GM19240 (cell line): Measurements from ENCODE around the gene TNFSF12.

Source experiments
- DNase-seq: peaks from one replicate; pipeline ENCODE4 v3.0.0; 2011; ENCODE audit warnings: low spot score; ENCODE audit not compliant: insufficient read length

Gene TNFSF12

GRCh38 chr17:7548585-7549400, at the start of gene TNFSF12:
Gene TNFSF12 (plus strand): TSS chr17:7549058. CDS start chr17:7549154, 96 bp downstream.
- no peak for DNase-seq

- no peak for DNase-seq
These were observed 49.7 kb upstream of the TNFSF12 start for GRCh38 chr17:7499161-7499560.

GRCh38 chr17:7501729-7502128, 47.1 kb upstream of the TNFSF12 start:
- no peak for DNase-seq

GRCh38 chr17:7502171-7502847, 46.5 kb upstream of the TNFSF12 start:
- no peak for DNase-seq

- no peak for DNase-seq
These were observed 45.9 kb upstream of the TNFSF12 start for GRCh38 chr17:7502987-7503386.

- no peak for DNase-seq
These were observed 45.3 kb upstream of the TNFSF12 start for GRCh38 chr17:7503521-7503920.

- no peak for DNase-seq
These were observed 40.7 kb upstream of the TNFSF12 start for GRCh38 chr17:7508145-7508544.

- no peak for DNase-seq
These were observed 40.0 kb upstream of the TNFSF12 start for GRCh38 chr17:7508846-7509245.

- no peak for DNase-seq
These were observed 38.9 kb upstream of the TNFSF12 start for GRCh38 chr17:7509937-7510336.

- no peak for DNase-seq
These were observed 37.8 kb upstream of the TNFSF12 start for GRCh38 chr17:7511108-7511507.

GRCh38 chr17:7512105-7512504, 36.8 kb upstream of the TNFSF12 start:
- no peak for DNase-seq

- no peak for DNase-seq
These were observed 35.9 kb upstream of the TNFSF12 start for GRCh38 chr17:7512824-7513540.

GRCh38 chr17:7513850-7514419, 34.9 kb upstream of the TNFSF12 start:
- no peak for DNase-seq

GRCh38 chr17:7515911-7516610, 32.8 kb upstream of the TNFSF12 start:
- no peak for DNase-seq

GRCh38 chr17:7523033-7523432, 25.8 kb upstream of the TNFSF12 start:
- DNase-seq = no peak

GRCh38 chr17:7528842-7529241, 20.0 kb upstream of the TNFSF12 start:
- no peak for DNase-seq

- DNase-seq = no peak
These were observed 18.6 kb upstream of the TNFSF12 start for GRCh38 chr17:7530023-7530900.

- no peak for DNase-seq
These were observed 10.8 kb upstream of the TNFSF12 start for GRCh38 chr17:7538050-7538449.

- no peak for DNase-seq
These were observed 9.8 kb upstream of the TNFSF12 start for GRCh38 chr17:7538891-7539545.
